Lung microvascular endothelial cell (primary cell): ENCODE results near the gene CDK5R2. TPM values are rescaled to one million over a fixed set of nuclear protein-coding genes. Genes with fewer than 3 reads are reported as not detected.

Experiments
- DNase-seq, 2 donors: peaks; one replicate each; pipeline versions ENCODE4 v3.0.0 to v3.0.0-alpha.2; 2010; ENCODE audit warnings: low read depth in 2 of 2
- total RNA-seq: library from RNA; depleted of rRNA; stranded (reverse); fragments of >200 nt; gene quantifications from 2 replicates; pipeline ENCODE4 v1.2.1, GENCODE V29; 2014

The CDK5R2 gene
- total RNA-seq, 1 donor from 2014 or later, result not detected

DNA sequence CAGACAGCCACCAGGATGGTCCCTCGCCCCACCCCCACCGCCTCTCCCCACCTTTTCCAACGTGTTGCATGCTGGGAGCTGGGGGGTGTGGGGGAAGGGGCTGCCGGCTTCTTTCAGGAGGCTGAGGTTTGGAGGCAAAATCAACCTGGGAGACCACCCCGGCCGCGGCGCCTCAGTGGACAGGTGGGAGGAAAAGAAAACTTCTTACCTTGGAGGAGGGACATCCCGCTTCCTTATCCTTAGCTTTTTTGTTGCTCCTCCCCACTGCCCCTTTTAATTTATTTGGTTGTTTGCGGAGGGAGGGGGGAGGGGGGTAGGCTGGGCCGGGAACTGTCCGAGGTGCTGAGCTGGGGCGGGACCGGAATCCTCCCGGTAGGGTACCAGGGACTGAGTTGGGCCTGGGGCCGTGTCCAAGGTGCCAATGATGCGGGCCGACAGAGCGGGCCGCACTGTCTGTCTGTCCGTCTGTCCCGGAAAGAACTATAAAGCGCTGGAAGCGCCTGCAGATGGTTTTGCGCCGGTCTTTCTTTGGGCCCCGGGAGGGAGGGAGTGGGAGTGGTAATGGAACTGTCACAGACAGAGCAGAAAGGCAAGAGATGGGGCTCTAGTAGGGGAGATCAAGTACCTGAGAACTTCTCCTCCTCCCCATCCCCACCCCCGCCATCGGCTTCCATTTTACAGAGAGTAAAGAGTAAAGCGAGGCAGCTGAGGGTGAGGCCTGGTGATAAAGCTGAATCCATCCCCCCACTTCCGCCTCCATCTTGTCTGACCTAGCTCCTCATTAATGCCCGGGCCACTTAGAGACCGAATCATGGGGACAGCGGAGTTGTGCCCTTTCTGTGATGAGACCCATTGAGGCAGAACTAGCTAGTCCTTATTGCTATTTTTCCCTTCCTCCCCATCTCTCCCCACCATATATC is 2.4 kb downstream of the CDK5R2 start:
- no peak for DNase-seq

DNA sequence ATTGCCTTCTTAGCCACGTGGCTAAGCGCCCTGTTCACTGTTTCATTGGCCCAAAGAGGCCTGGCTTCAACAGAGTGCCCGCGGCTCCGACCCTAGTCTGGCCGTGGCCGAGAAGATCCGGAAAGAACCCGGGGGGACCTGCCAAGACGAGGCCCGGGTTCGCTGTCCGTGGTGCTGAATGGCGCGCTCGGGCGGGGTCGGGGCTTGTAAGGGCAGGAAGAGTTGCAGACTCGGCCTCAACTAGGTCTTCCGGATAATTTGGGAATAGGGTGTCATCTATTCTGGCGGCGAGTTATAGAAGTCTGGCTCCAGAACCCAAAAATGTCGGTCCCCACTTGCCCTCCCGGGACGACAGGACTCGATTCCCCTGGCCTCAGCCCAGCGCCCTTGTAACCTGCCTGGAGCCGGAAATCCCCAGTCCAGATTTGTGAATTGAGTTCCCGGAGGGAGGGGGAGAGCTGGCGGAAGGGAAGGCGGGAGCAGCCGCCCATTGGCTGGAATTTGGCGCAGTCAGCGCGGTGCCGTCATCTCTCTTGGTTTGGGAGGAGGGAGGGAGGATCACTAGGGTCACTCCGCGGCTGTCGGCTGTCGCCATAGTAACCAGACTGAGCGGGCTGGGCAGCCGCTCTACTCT is 3.5 kb downstream of the CDK5R2 start:
- peak; percentile 50 to 52 for DNase-seq

DNA sequence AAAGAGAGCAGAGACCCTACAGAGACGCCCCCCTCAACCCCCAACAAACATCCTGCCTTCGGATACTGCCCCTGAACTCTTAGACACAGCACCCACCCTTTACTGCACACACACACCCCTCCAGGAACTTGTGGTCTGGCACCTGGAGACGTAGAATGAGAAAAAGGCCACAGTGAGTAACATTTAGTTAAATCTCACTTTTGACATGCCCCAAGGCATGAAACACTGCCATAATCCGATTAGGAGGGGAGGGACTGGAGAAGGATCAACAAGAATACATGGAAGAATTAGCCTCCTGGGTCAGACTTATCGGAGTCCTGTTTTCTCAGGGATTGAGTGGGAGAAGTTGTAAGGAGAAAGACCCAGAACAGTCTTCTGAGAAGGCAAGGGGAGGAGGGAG is 4.1 kb downstream of the CDK5R2 start:
- no peak for DNase-seq

GRCh38 chr2:218964041-218964771 is 4.7 kb downstream of the CDK5R2 start:
- DNase-seq, result peak in 1 of 2 donors; percentile 66

DNA sequence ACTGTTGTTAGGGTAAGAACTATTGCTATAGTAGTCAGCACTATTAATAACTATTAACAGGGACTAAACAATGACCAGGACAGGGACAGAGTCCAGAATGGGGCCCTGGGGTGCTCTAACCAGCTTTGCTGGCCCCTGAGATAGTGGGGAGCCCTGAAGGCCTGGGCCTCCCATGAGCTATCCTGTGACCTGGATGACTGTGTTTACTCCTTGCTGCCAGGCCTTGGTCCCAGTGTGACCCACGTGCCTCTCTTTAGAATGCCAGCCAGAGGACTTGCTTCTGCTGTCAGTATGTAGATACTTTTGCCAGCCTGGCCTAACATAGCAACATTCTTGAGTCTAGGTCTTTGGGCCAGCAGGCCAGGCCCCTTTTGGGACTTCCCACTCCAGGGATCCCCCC is 11.4 kb downstream of the CDK5R2 start:
- DNase-seq, result no peak

- DNase-seq, result no peak
Observed at GRCh38 chr2:218975060-218975777, 15.8 kb downstream of the CDK5R2 start.

GRCh38 chr2:218979846-218980734 is 20.6 kb downstream of the CDK5R2 start:
- peak; percentile 82 to 86 for DNase-seq

DNA sequence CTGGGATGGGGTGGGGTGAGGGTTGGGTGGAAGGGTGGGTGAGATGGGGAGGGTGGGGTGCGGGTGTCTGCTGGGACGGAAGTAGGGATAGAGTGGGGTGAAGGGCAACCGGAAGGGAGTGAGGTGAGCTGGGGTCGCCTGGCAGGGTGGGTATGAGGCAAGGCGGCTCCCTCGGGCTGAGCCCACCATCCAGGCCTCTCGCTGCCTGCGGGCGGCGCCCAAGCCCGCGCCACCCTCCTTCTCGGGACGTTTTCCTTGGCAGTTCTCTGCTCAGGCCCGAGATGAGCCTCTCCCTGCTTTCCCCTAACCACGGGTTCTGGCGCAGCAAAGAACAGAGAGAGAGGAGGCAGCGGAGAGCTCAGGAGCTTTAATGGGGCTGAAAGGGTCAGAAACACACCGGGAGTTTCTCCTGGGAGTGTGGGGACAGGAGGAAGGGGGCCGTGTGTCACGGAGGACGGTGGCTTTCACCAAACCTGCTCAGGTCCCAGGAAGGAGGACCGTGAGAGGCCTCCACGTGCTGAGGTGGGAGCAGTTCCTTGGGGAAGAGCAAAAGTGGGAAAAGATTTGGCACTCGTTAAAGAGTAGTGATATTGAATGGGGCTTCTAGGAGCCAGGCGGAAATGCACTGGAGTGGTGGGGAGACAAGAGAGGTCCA is 21.4 kb downstream of the CDK5R2 start:
- DNase-seq, result no peak

- DNase-seq, result no peak
Observed at GRCh38 chr2:218981390-218981880, 22.0 kb downstream of the CDK5R2 start.

- peak in 1 of 2 donors; percentile 24 for DNase-seq
Observed at GRCh38 chr2:218981881-218982585, 22.6 kb downstream of the CDK5R2 start.

- DNase-seq, result no peak
Observed at GRCh38 chr2:218982586-218983262, 23.3 kb downstream of the CDK5R2 start.

GRCh38 chr2:218983263-218983933 is 23.9 kb downstream of the CDK5R2 start:
- peak; percentile 22 to 45 for DNase-seq

- no peak for DNase-seq
Observed at GRCh38 chr2:218983934-218984238, 24.4 kb downstream of the CDK5R2 start.

GRCh38 chr2:218984239-218985020 is 25.0 kb downstream of the CDK5R2 start:
- peak; percentile 60 to 75 for DNase-seq

GRCh38 chr2:218985021-218985324 is 25.5 kb downstream of the CDK5R2 start, which contains the start of gene FEV:
TSS of gene FEV (minus strand) at chr2:218985184. CDS start at chr2:218985075, 109 bp downstream.
- DNase-seq, result no peak

- DNase-seq, result no peak
Observed at GRCh38 chr2:218985325-218986091, 26.0 kb downstream of the CDK5R2 start.
